ENCODE results near the gene FRS3. TPM values are rescaled to one million over a fixed set of nuclear protein-coding genes. Genes with fewer than 3 reads are reported as not detected.

FRS3 gene
- total and polyA plus RNA-seq, 2 of the 13 experiments (the other 11 are each of a cell fraction or from before 2014, with no cell fraction given) = 3.0 to 7.4 TPM

- BruUV-seq (replicated peaks) = no TSS peak
- TF ChIP-seq KAT2B (IDR thresholded peaks at IDR 0.05; ENCODE audit: borderline replicate concordance, low read depth, low read length) = no peak
- TF ChIP-seq POLR2AphosphoS5 (IDR thresholded peaks at IDR 0.05; ENCODE audit: low read depth, low read length) = no peak
- TF ChIP-seq ZBTB3 (CRISPR knock-in tag; IDR thresholded peaks at IDR 0.05; ENCODE audit: borderline replicate concordance, low read depth) = no peak
- TF ChIP-seq CTCF (CRISPR knock-in tag; IDR thresholded peaks at IDR 0.05) = no peak
- no peak for TF ChIP-seq ZNF75D (CRISPR knock-in tag; IDR thresholded peaks at IDR 0.05; ENCODE audit: borderline replicate concordance)
- TF ChIP-seq TFAP4 (IDR thresholded peaks at IDR 0.05; ENCODE audit: borderline replicate concordance, low read depth) = no peak
- TF ChIP-seq KDM1A (CRISPR knock-in tag; IDR thresholded peaks at IDR 0.05) = no peak
- no peak for TF ChIP-seq ZNF484 (CRISPR knock-in tag; IDR thresholded peaks at IDR 0.05; ENCODE audit: borderline replicate concordance, low read depth)
- no peak for TF ChIP-seq MAF1 (CRISPR knock-in tag; IDR thresholded peaks at IDR 0.05; ENCODE audit: borderline replicate concordance)
- no peak for TF ChIP-seq SRSF1 (optimal IDR thresholded peaks at IDR 0.05; ENCODE audit: low read depth, low read length)
- no peak for TF ChIP-seq GPBP1L1 (CRISPR knock-in tag; IDR thresholded peaks at IDR 0.05)
- no peak for TF ChIP-seq HES4 (CRISPR knock-in tag; IDR thresholded peaks at IDR 0.05; ENCODE audit: borderline replicate concordance)
- no peak for TF ChIP-seq ZC3H4 (CRISPR knock-in tag; IDR thresholded peaks at IDR 0.05; ENCODE audit: borderline replicate concordance)
- no peak for TF ChIP-seq ZNF850 (CRISPR knock-in tag; conservative IDR thresholded peaks at IDR 0.05)
- no peak for TF ChIP-seq ZNF572 (CRISPR knock-in tag; IDR thresholded peaks at IDR 0.05)
- no peak for TF ChIP-seq FOXP4 (CRISPR knock-in tag; IDR thresholded peaks at IDR 0.05)
- FAIRE-seq (no peak), DNase-seq (ENCODE audit: low spot score) (no peak), ATAC-seq (no peak)
- intact Hi-C loops (cut with micrococcal nuclease; ENCODE audit: unreplicated experiment) (no loop called here), in situ Hi-C loops (cut with HindIII; ENCODE audit: extremely low pct_ligation_motif_present, low pct_unique_long_range_greater_than_20kb) (no loop called here)
- WGBS (ENCODE audit: low lambda C conversion rate) = 100% methylated on average over 1 of the region's 1 CpG
- ChIA-PET POLR2A (no interaction called here), CTCF (ENCODE audit: low intra/inter-chr PET ratio, low total read pairs) (no interaction called here)
- H3K36me3 ChIP-seq (replicated peaks in 1 of 2; ENCODE audit: control insufficient read depth in 1 of 2, insufficient read depth in 2 of 2, low read length in 2 of 2) = no peaks in the 10 kb centered on the region
- no peak overlapping the region for H3K4me3 ChIP-seq (replicated peaks in 1 of 3; ENCODE audit: insufficient read depth in 1 of 3, low read depth in 2 of 3, low read length in 3 of 3)
- no peak overlapping the region for H3K4me2 ChIP-seq (ENCODE audit: low read depth, low read length)
- H2AFZ ChIP-seq (ENCODE audit: low read length) = no peak overlapping the region
- H3K4me1 ChIP-seq (ENCODE audit: insufficient read depth, low read length) = no peaks in the 10 kb centered on the region
- H3K27me3 ChIP-seq (ENCODE audit: control insufficient read depth in 1 of 2, insufficient read depth in 2 of 2, low read length in 2 of 2) = no peaks in the 10 kb centered on the region
- H3K9ac ChIP-seq (ENCODE audit: insufficient read depth, low read depth, low read length) = no peak overlapping the region
- H3K79me2 ChIP-seq (ENCODE audit: insufficient read depth, low read length) = no peaks in the 10 kb centered on the region
- H4K20me1 ChIP-seq (ENCODE audit: insufficient read depth, low read length) = no peaks in the 10 kb centered on the region
- no peak overlapping the region for H3K27ac ChIP-seq (ENCODE audit: extremely low read length, insufficient read depth, low read length)
- H3K9me3 ChIP-seq (ENCODE audit: low read length) = no peaks in the 10 kb centered on the region
Measured at GRCh38 chr6:41815587-41815986, 35.9 kb upstream of the FRS3 start.
